OCI-LY3 (cell line): ENCODE measurements around the gene PERM1.
"Not testable (repeated sequence)": the region's sequence is repeated elsewhere in the genome, so short reads cannot be mapped to it uniquely, and the experiment has no call there.

Experiments used
- H2AFZ ChIP-seq: fragments of 200-600, 300-600 bp; shearing (Covaris generic); 2 replicates; pipeline ENCODE4 v1.6.0; 2014; ENCODE audit warnings: antibody characterized with exemption, low read depth, low read length
- H3K27ac ChIP-seq: fragments of 200-600, 300-600 bp; sonication (generic); 2 replicates; pipeline ENCODE4 v1.5.1; 2014; ENCODE audit warnings: mild to moderate bottlenecking, low read length, moderate library complexity, mixed read lengths
- H3K27me3 ChIP-seq: fragments of 200-600, 300-600 bp; sonication (generic); 2 replicates; pipeline ENCODE4 v1.6.1; 2014; ENCODE audit warnings: low read depth, low read length, mixed read lengths
- H3K36me3 ChIP-seq: fragments of 200-600, 300-600 bp; sonication (generic); replicated peaks from 2 replicates; pipeline ENCODE3; 2014; ENCODE audit warnings: low read depth, low read length, mixed read lengths
- H3K4me1 ChIP-seq: fragments of 300-600, 200-600 bp; sonication (generic); 2 replicates; pipeline ENCODE4 v1.6.1; 2014; ENCODE audit warnings: low read length, mixed read lengths
- H3K4me2 ChIP-seq: fragments of 200-600, 300-600 bp; sonication (generic); 2 replicates; pipeline ENCODE4 v1.6.1; 2014; ENCODE audit warnings: low read length, mixed read lengths
- H3K4me3 ChIP-seq: fragments of 300-600, 200-600 bp; sonication (generic); 2 replicates; pipeline ENCODE4 v1.5.1; 2014; ENCODE audit warnings: antibody characterized with exemption, mild to moderate bottlenecking, low read length, moderate library complexity
- H3K79me2 ChIP-seq: fragments of 300-600, 200-600 bp; shearing (Covaris generic); 2 replicates; pipeline ENCODE4 v1.6.1; 2014; ENCODE audit warnings: mild to moderate bottlenecking, low read length, mixed read lengths
- H3K9ac ChIP-seq: fragments of 300-600, 200-600 bp; shearing (Covaris generic); 2 replicates; pipeline ENCODE4 v1.6.0; 2014; ENCODE audit warnings: mild to moderate bottlenecking, low read length, moderate library complexity
- H3K9me3 ChIP-seq: fragments of 200-600, 300-600 bp; shearing (Covaris generic); 2 replicates; pipeline ENCODE4 v1.6.1; 2014; ENCODE audit warnings: low read length, mixed read lengths; ENCODE audit not compliant: insufficient read depth
- H4K20me1 ChIP-seq: fragments of 200-600, 300-600 bp; sonication (generic); 2 replicates; pipeline ENCODE4 v1.6.1; 2016; ENCODE audit warnings: low read length, mixed read lengths; ENCODE audit not compliant: insufficient read depth
- CTCF ChIP-seq: fragments of 200-600, 300-600 bp; sonication (generic); IDR thresholded peaks from 2 replicates; pipeline ENCODE4 v1.5.1; 2014; ENCODE audit warnings: antibody characterized with exemption, low read length, low read depth
- EZH2phosphoT487 ChIP-seq: fragments of 200-600 bp; shearing (Covaris generic); IDR thresholded peaks from 2 replicates; pipeline ENCODE4 v1.6.1; 2018; ENCODE audit warnings: antibody characterized with exemption, mixed run types, low read depth

The PERM1 gene

GRCh38 chr1:951364-951763 is 30.5 kb downstream of the PERM1 start:
- Histone ChIP-seq H3K9ac (no peak overlapping the region), H3K27ac (no peak overlapping the region), H3K4me2 (no peak overlapping the region), H3K27me3 (no peaks in the 10 kb centered on the region), H4K20me1 (peaks cover 25% of the 10 kb centered on the region), H3K36me3 (peaks cover 47% of the 10 kb centered on the region), H3K4me3 (no peak overlapping the region), H3K4me1 (no peaks in the 10 kb centered on the region), H3K9me3 (no peaks in the 10 kb centered on the region), H3K79me2 (no peaks in the 10 kb centered on the region), H2AFZ (no peak overlapping the region)
- TF ChIP-seq CTCF = peak; percentile 25
- no peak for TF ChIP-seq EZH2phosphoT487

GRCh38 chr1:950881-951280 is 31.0 kb downstream of the PERM1 start:
- Histone ChIP-seq H4K20me1 (peaks cover 25% of the 10 kb centered on the region), H3K9ac (no peak overlapping the region), H3K4me2 (no peak overlapping the region), H3K36me3 (peaks cover 44% of the 10 kb centered on the region), H3K27ac (no peak overlapping the region), H2AFZ (no peak overlapping the region), H3K4me3 (no peak overlapping the region), H3K9me3 (no peaks in the 10 kb centered on the region), H3K27me3 (no peaks in the 10 kb centered on the region), H3K79me2 (no peaks in the 10 kb centered on the region), H3K4me1 (no peaks in the 10 kb centered on the region)
- no peak for TF ChIP-seq CTCF
- TF ChIP-seq EZH2phosphoT487 = no peak

GRCh38 chr1:950268-950667 is 31.6 kb downstream of the PERM1 start:
- no peak overlapping the region for H3K9ac ChIP-seq
- H3K79me2 ChIP-seq = no peaks in the 10 kb centered on the region
- TF ChIP-seq CTCF (no peak), EZH2phosphoT487 (no peak)
- peaks cover 25% of the 10 kb centered on the region for H4K20me1 ChIP-seq
- H3K4me3 ChIP-seq = no peak overlapping the region
- no peaks in the 10 kb centered on the region for H3K4me1 ChIP-seq
- peaks cover 39% of the 10 kb centered on the region for H3K36me3 ChIP-seq
- no peaks in the 10 kb centered on the region for H3K27me3 ChIP-seq
- H2AFZ ChIP-seq = no peak overlapping the region
- no peaks in the 10 kb centered on the region for H3K9me3 ChIP-seq
- H3K4me2 ChIP-seq = no peak overlapping the region
- H3K27ac ChIP-seq = no peak overlapping the region

- no peaks in the 10 kb centered on the region for H3K79me2 ChIP-seq
- H3K4me3 ChIP-seq = no peak overlapping the region
- H2AFZ ChIP-seq = no peak overlapping the region
- H4K20me1 ChIP-seq = peaks cover 27% of the 10 kb centered on the region
- no peaks in the 10 kb centered on the region for H3K9me3 ChIP-seq
- H3K27me3 ChIP-seq = peaks cover under 1% of the 10 kb centered on the region
- no peak overlapping the region for H3K4me2 ChIP-seq
- peaks cover 10% of the 10 kb centered on the region for H3K4me1 ChIP-seq
- H3K9ac ChIP-seq = no peak overlapping the region
- peaks cover 22% of the 10 kb centered on the region for H3K36me3 ChIP-seq
- TF ChIP-seq CTCF (no peak), EZH2phosphoT487 (no peak)
- no peak overlapping the region for H3K27ac ChIP-seq
Measured at GRCh38 chr1:947958-948357, 33.9 kb downstream of the PERM1 start.

- H3K4me1 ChIP-seq = peaks cover 19% of the 10 kb centered on the region
- not testable (repeated sequence) for H3K4me2 ChIP-seq, H3K27ac ChIP-seq, H3K79me2 ChIP-seq, H2AFZ ChIP-seq, H3K9me3 ChIP-seq, H3K4me3 ChIP-seq, H3K9ac ChIP-seq
- H3K27me3 ChIP-seq = peaks cover 11% of the 10 kb centered on the region
- H4K20me1 ChIP-seq = peaks cover 30% of the 10 kb centered on the region
- H3K36me3 ChIP-seq = peaks cover 22% of the 10 kb centered on the region
Measured at GRCh38 chr1:946811-947210, 35.1 kb downstream of the PERM1 start.
